Dendritic cell treated with granulocyte-macrophage colony-stimulating factor and Interleukin-4, amounts not matched to agents 40 ng/mL and 50 ng/mL, for 4 days (primary cell): ENCODE measurements around the gene N4BP2.
"Not testable (repeated sequence)": the region's sequence is repeated elsewhere in the genome, so short reads cannot be mapped to it uniquely, and the experiment has no call there.

Experiments used
- H3K27ac Mint-ChIP-seq: one replicate; pipeline ENCODE4 v1.8.0; 2022; ENCODE audit warnings: mild to moderate bottlenecking, mixed read lengths
- H3K27me3 Mint-ChIP-seq: one replicate; pipeline ENCODE4 v1.8.0; 2022; ENCODE audit warnings: mild to moderate bottlenecking, mixed read lengths
- H3K36me3 Mint-ChIP-seq: one replicate; pipeline ENCODE4 v1.8.0; 2022; ENCODE audit warnings: low read depth, mixed read lengths
- H3K4me1 Mint-ChIP-seq: one replicate; pipeline ENCODE4 v1.8.0; 2022; ENCODE audit warnings: low read depth, mixed read lengths
- H3K4me3 Mint-ChIP-seq: one replicate; pipeline ENCODE4 v1.8.0; 2022; ENCODE audit warnings: mild to moderate bottlenecking, moderate library complexity, mixed read lengths
- H3K9me3 Mint-ChIP-seq: one replicate; pipeline ENCODE4 v1.8.0; 2022; ENCODE audit warnings: mixed read lengths
- intact Hi-C: fragments of 100-400 bp; cut with micrococcal nuclease; formaldehyde crosslinking; loops from one replicate; pipeline ENCODE4 v1.15.0; 2022

N4BP2 gene

DNA sequence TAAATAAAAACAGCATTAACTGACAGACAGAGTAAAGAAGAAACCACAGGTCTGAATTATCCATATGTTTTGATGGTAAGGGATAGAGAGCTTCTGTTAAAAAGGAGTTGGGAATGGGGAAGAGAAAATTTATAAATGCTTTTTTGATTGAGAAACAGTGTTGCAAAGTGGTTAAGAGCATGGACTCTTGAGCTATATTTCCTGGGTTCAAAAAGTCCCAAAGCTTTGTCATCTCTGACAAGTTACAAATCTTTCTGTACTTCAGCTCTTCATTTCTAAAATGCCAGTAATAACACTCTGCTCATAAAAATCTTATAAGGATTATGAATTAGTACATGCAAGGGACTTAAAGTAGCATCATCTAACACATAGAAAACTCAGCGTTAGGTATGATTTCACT, 62.2 kb downstream of the N4BP2 start:
- Mint-ChIP-seq H3K36me3 (peaks cover 48% of the 10 kb centered on the region), H3K9me3 (no peaks in the 10 kb centered on the region), H3K27ac (no peak overlapping the region), H3K27me3 (no peaks in the 10 kb centered on the region), H3K4me1 (peaks cover 29% of the 10 kb centered on the region), H3K4me3 (no peak overlapping the region)
- intact Hi-C loops, result no loop called here

DNA sequence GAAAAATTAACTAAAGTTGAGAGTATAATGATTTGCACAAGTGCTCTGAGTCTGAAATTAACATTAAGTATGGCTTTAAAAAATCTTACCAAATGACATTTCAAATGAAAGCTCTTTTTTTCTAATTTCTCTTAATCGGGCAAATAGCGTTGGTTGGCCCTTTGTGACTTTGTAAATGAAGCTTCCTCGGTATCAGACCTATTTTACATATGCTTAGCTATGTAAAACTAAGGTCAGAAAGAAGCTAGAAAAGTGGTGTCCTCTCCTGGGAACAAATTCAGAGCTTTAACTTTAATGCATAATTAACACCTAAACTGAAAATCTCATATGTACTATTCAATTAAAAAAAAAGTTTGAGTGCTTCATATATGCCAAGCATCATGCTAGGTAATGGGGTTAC, 62.7 kb downstream of the N4BP2 start:
- H3K27ac Mint-ChIP-seq, result no peak overlapping the region
- H3K27me3 Mint-ChIP-seq, result no peaks in the 10 kb centered on the region
- intact Hi-C loops, result no loop called here
- H3K9me3 Mint-ChIP-seq, result no peaks in the 10 kb centered on the region
- H3K4me1 Mint-ChIP-seq, result peaks cover 25% of the 10 kb centered on the region
- peaks cover 43% of the 10 kb centered on the region for H3K36me3 Mint-ChIP-seq
- no peak overlapping the region for H3K4me3 Mint-ChIP-seq

DNA sequence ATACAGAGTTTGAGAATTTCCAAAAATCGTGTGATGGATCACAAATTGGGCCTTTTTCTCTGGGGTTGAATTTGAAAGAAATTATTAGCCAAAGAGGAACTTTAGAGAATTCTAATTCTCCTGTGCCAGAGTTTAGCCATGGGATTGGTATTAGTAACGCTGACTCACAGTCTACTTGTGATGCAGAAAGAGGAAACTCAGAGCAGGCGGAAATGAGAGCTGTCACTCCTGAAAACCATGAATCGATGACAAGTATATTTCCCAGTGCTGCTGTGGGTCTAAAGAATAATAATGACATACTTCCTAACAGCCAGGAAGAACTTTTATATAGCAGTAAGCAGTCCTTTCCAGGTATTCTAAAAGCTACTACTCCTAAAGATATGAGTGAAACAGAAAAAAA, 64.9 kb downstream of the N4BP2 start:
- H3K4me1 Mint-ChIP-seq, result peaks cover 34% of the 10 kb centered on the region
- H3K36me3 Mint-ChIP-seq, result peaks cover 29% of the 10 kb centered on the region
- intact Hi-C loops, result no loop called here
- no peaks in the 10 kb centered on the region for H3K9me3 Mint-ChIP-seq
- no peaks in the 10 kb centered on the region for H3K27me3 Mint-ChIP-seq
- H3K27ac Mint-ChIP-seq, result peak overlapping the region; percentile 74
- H3K4me3 Mint-ChIP-seq, result no peak overlapping the region

DNA sequence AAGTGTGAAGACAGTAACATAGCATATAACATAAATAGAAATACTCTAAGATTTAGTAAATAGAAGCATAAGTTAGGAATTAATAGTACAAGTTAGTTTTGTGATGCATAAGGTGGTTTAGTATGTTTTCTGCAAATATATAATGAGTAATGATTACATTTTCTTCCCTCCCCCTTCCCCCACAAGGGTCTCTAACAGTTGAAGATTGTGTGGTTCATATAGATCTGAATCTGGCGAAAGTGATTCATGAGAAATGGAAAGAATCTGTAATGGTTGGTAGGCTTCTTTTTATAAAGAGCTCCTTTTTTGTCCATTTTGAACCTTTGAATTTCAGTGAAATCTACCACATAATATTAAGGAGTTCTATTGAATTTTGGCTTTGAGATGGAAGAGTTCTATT, 66.3 kb downstream of the N4BP2 start:
- Mint-ChIP-seq H3K36me3 (peaks cover 27% of the 10 kb centered on the region), H3K9me3 (no peaks in the 10 kb centered on the region), H3K4me1 (peaks cover 34% of the 10 kb centered on the region), H3K4me3 (no peak overlapping the region), H3K27ac (no peak overlapping the region), H3K27me3 (no peaks in the 10 kb centered on the region)
- intact Hi-C loops, result no loop called here

DNA sequence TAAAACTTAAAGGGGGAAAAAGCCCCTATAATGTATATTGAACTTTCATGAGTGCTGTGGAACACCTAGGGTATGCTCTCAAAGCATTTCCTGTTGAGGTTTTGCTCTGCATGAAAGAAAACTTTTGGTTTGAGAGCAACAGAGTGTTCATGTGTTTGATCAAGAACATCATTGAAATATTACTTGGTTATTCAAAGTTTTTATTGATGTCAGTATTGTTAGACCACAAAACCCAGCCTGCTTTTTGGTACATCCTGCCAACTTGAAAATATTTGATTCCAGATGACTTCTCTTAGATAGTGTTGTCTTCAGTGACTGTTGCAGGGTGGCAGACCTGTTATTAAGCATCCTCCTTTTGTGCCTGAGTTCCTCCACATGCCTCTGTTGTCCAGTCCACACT, 68.0 kb downstream of the N4BP2 start:
- no peaks in the 10 kb centered on the region for H3K27me3 Mint-ChIP-seq
- H3K27ac Mint-ChIP-seq, result no peak overlapping the region
- H3K4me3 Mint-ChIP-seq, result no peak overlapping the region
- H3K36me3 Mint-ChIP-seq, result peaks cover 28% of the 10 kb centered on the region
- intact Hi-C loops, result no loop called here
- H3K4me1 Mint-ChIP-seq, result peaks cover 24% of the 10 kb centered on the region
- no peaks in the 10 kb centered on the region for H3K9me3 Mint-ChIP-seq

DNA sequence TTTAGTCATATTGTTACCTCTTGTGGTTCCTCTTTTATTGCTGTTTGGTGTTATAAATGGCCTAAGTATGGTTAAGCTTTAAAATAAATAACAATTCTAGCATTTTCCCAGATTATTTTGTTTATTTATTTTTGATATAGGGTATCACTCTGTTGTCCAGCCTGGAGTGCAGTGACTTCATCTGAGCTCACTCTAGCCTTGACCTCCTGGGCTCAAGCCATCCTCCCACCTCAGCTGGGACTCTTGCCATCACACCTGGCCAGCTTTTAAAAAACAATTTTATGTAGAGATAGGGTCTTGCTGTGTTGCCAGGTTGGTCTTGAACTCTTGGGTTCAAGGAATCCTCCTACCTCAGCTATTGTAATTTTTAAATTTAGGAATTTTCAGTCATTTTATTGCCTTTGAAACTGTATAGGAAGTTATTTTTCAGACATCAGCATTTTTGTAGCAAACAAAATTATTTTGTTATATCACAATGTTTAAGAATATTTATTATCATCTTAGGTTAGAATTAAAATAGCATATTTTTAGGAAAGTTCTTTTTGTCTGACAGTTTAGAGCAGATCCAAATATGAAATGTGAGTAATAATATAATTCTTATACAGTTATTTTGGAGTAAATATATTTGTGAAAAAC, 73.9 kb downstream of the N4BP2 start:
- Mint-ChIP-seq H3K4me3 (no peak overlapping the region), H3K27ac (no peak overlapping the region), H3K9me3 (no peaks in the 10 kb centered on the region), H3K36me3 (peaks cover 49% of the 10 kb centered on the region), H3K4me1 (peaks cover 7% of the 10 kb centered on the region), H3K27me3 (no peaks in the 10 kb centered on the region)
- intact Hi-C loops, result no loop called here

DNA sequence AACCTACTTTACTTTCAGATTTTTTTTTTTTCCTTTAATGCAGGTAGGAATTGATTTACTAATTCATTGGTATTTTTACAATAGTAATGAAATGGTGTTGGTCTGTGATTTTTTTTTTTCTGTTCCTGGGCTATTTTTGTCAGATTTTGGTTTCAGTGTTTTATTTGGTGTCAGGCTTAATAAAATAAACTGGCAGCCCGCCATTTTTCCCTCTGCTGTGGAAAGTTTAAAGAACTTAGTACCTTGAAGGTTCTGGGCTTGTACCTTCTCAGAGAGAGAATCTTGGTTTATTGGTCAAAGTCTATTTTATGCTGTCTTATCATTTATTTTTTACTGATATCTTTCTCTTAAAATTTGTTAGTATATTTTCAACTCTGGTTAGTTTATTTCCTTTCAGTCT, 76.2 kb downstream of the N4BP2 start:
- intact Hi-C loops, result no loop called here
- no peaks in the 10 kb centered on the region for H3K27me3 Mint-ChIP-seq
- H3K27ac Mint-ChIP-seq, result no peak overlapping the region

DNA sequence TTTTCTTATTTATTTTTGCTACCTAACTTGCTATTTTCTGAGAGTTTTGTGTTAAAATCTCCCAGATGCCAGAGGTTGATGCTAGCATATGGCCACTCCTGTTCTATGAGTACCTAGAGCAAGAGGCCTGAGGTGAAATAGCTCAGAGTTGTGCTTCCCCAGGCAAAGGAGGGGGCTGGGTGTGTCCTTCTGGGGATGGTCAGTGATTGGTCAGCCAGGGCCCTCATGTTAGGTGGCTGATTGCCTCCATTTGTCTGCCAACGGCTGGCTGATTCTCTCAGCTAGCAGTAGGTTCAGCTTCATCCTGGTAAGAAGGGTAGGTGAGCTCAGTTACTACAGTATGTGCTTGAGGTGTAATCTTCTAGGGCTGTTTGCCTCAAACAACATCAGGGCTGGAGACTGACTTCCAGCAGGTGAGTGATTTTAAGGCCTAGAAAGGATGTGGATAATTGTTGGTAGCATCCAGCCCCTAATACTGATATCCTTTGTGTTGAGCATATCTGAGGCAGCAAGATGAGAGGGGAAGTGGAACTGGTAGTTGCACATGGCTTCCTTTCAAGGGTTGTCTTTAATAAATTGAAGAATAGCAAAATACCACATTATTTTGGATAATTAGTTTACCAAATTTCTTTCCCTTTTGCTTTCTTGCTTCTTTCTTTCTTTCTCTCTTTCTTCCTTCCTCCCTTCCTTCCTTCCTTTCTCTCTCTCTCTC, 77.7 kb downstream of the N4BP2 start:
- no peak overlapping the region for H3K4me3 Mint-ChIP-seq
- H3K27me3 Mint-ChIP-seq, result no peaks in the 10 kb centered on the region
- peaks cover 47% of the 10 kb centered on the region for H3K36me3 Mint-ChIP-seq
- H3K27ac Mint-ChIP-seq, result no peak overlapping the region
- H3K4me1 Mint-ChIP-seq, result peaks cover 11% of the 10 kb centered on the region
- intact Hi-C loops, result no loop called here
- no peaks in the 10 kb centered on the region for H3K9me3 Mint-ChIP-seq

More for the DNA sequence above, 76.2 kb downstream of the N4BP2 start:
- Mint-ChIP-seq H3K9me3 (no peaks in the 10 kb centered on the region), H3K36me3 (peaks cover 57% of the 10 kb centered on the region), H3K4me1 (peaks cover 11% of the 10 kb centered on the region), H3K4me3 (no peak overlapping the region)

DNA sequence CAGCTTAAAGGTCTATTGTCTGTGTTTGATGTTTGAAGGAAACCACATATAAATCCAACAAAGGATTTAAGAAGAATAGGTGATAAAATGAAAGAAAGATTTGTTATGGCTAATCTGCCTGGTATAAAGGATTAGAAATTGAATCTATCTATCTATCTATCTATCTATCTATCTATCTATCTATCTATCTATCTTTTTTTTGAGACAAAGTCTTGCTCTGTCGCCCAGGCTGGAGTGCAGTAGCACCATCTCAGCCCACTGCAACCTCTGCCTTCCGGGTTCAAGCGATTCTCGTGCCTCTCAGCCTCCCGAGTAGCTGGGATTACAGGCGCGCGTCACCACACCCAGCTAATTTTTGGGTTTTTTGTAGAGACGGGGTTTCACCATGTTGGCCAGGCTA, 79.6 kb downstream of the N4BP2 start:
- not testable (repeated sequence) for H3K4me3 Mint-ChIP-seq

DNA sequence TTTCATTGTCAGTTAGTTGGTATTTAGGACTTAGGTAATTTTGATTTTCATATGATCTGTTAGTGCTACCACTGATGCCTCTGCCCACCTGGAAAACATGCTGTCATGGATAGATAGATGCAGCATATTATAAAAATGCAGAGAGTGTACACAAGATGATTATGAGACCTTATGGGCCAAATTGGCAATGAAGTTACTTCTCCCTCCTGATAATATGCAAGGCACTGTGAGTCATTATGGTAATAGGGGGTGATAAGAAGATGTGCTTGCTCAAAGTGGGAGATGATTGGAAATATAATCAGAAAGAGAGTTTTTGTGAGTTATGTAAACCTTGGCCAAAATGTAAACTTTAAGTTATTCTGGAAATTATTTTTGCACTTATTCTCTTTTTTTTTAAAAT, 83.5 kb downstream of the N4BP2 start:
- Mint-ChIP-seq H3K27ac (no peak overlapping the region), H3K4me3 (no peak overlapping the region), H3K36me3 (peaks cover 62% of the 10 kb centered on the region), H3K27me3 (no peaks in the 10 kb centered on the region), H3K9me3 (no peaks in the 10 kb centered on the region), H3K4me1 (peaks cover 5% of the 10 kb centered on the region)
- intact Hi-C loops, result no loop called here

More for the DNA sequence above, 79.6 kb downstream of the N4BP2 start:
- H3K36me3 Mint-ChIP-seq, result peaks cover 49% of the 10 kb centered on the region
- H3K27me3 Mint-ChIP-seq, H3K9me3 Mint-ChIP-seq, intact Hi-C loops, H3K27ac Mint-ChIP-seq: not testable (repeated sequence)
- H3K4me1 Mint-ChIP-seq, result peaks cover 11% of the 10 kb centered on the region

DNA sequence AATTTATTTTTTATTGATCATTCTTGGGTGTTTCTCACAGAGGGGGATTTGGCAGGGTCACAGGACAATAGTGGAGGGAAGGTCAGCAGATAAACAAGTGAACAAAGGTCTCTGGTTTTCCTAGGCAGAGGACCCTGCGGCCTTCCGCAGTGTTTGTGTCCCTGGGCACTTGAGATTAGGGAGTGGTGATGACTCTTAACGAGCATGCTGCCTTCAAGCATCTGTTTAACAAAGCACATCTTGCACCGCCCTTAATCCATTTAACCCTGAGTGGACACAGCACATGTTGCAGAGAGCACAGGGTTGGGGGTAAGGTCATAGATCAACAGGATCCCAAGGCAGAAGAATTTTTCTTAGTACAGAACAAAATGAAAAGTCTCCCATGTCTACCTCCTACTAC, 83.9 kb downstream of the N4BP2 start:
- H3K4me1 Mint-ChIP-seq, H3K27me3 Mint-ChIP-seq, H3K4me3 Mint-ChIP-seq, H3K9me3 Mint-ChIP-seq, intact Hi-C loops, H3K27ac Mint-ChIP-seq: not testable (repeated sequence)
- peaks cover 58% of the 10 kb centered on the region for H3K36me3 Mint-ChIP-seq

DNA sequence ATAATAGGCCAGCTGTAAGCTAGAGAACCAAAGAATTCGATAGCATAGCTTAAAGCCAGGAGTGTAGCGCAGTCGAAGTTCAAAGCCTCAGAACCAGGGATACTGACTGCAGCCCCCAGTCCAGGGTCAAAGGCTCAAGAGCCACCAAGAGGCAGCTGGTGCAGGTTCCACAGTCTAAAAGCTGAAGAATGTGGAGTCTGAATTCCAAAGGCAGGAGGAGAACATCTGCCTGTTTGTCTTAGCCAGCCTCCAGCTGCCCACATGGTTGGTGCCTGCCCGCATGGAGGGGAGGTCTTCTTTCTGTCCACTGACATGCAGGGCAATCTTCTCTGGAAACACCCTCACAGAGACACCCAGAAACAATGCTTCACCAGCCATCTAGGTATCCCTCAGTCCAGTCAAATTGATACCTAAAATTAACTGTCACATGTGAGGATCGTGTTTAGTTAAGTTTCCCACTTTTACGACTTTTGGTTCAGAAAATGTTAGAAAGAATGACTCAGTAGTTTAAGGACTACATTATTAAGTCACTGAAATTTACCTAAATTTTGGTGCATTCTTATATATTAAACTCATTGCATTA, 87.4 kb downstream of the N4BP2 start:
- Mint-ChIP-seq H3K4me3 (no peak overlapping the region), H3K27ac (no peak overlapping the region), H3K4me1 (no peaks in the 10 kb centered on the region), H3K9me3 (no peaks in the 10 kb centered on the region), H3K27me3 (no peaks in the 10 kb centered on the region), H3K36me3 (peaks cover 64% of the 10 kb centered on the region)
- intact Hi-C loops, result no loop called here

DNA sequence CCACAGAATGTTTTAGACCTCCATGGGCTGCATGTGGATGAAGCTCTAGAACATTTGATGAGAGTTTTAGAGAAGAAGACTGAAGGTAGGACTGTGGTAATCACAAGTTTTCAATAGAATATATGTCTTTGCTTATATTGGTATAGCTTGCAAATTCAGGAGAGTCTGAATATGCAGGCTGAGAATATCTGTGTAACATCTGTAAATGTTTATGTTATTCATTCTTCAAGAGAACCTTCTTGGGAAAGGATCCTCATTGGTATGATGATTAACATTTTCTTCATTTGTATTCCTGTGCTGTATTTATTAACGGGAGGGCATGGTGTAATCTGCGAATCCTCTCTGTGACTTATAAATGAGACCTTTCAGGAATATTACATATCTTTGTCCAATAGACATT, 88.1 kb downstream of the N4BP2 start:
- H3K9me3 Mint-ChIP-seq, result no peaks in the 10 kb centered on the region
- H3K4me1 Mint-ChIP-seq, result no peaks in the 10 kb centered on the region
- H3K27ac Mint-ChIP-seq, result no peak overlapping the region
- intact Hi-C loops, result no loop called here
- H3K4me3 Mint-ChIP-seq, result no peak overlapping the region
- no peaks in the 10 kb centered on the region for H3K27me3 Mint-ChIP-seq
- peaks cover 64% of the 10 kb centered on the region for H3K36me3 Mint-ChIP-seq

DNA sequence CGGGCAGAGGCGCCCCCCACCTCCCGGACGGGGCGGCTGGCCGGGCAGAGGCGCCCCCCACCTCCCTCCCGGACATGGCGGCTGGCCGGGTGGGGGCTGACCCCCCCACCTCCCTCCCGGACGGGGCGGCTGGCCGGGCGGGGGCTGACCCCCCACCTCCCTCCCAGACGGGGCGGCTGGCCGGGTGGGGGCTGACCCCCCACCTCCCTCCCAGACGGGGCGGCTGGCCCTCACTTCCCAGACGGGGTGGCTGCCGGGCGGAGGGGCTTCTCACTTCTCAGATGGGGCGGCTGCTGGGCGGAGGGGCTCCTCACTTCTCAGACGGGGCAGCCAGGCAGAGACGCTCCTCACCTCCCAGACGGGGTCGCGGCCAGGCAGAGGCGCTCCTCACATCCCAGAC, 90.8 kb downstream of the N4BP2 start:
- H3K9me3 Mint-ChIP-seq, H3K4me1 Mint-ChIP-seq, intact Hi-C loops, H3K27me3 Mint-ChIP-seq, H3K4me3 Mint-ChIP-seq, H3K27ac Mint-ChIP-seq: not testable (repeated sequence)
- H3K36me3 Mint-ChIP-seq, result peaks cover 56% of the 10 kb centered on the region
